H1 (cell line): ENCODE data around the gene OCRL. TPM values are rescaled to one million over a fixed set of nuclear protein-coding genes. Genes with fewer than 3 reads are reported as not detected.

Source experiments
- CTCF ChIA-PET: fragments of 300-600 bp; sonication (Branson Sonifier 250); formaldehyde crosslinking; loops from one replicate; lab custom pipeline; 2021; ENCODE audit not compliant: partially characterized antibody; lab: Charles Lee
- POLR2A ChIA-PET: fragments of 300-600 bp; sonication (Branson Sonifier 250); formaldehyde crosslinking; loops from one replicate; lab custom pipeline; 2021; ENCODE audit warnings: inconsistent platforms; ENCODE audit not compliant: partially characterized antibody; lab: Charles Lee
- DNase-seq, 2 experiments: peaks; one replicate each; pipeline versions ENCODE4 v3.0.0 to v3.0.0-alpha.2; 2010 to 2022; ENCODE audit warnings: low spot score in 2 of 2, low read depth in 1 of 2, mixed read lengths in 1 of 2
- FAIRE-seq: peaks from 2 replicates; lab custom pipeline; 2011; peaks lifted over from hg19 to GRCh38; lab: Jason Lieb, UNC
- H2AFZ ChIP-seq: 2 replicates; pipeline ENCODE4 v1.8.1; 2012; ENCODE audit warnings: low read length, inconsistent platforms
- H2AK5ac ChIP-seq: 2 replicates; pipeline ENCODE4 v1.6.1; 2013; ENCODE audit warnings: low read depth, low read length
- H2BK120ac ChIP-seq: replicated peaks from 2 replicates; pipeline ENCODE3; 2013; ENCODE audit warnings: low read depth, low read length, inconsistent platforms
- H2BK12ac ChIP-seq: 2 replicates; pipeline ENCODE4 v1.6.1; 2013; ENCODE audit warnings: low read depth, low read length
- H2BK15ac ChIP-seq: 2 replicates; pipeline ENCODE4 v1.6.1; 2013; ENCODE audit warnings: low read length
- H2BK20ac ChIP-seq: 2 replicates; pipeline ENCODE4 v1.6.1; 2013; ENCODE audit warnings: low read length
- H2BK5ac ChIP-seq: 2 replicates; pipeline ENCODE4 v1.6.1; 2013; ENCODE audit warnings: low read depth, low read length
- H3K14ac ChIP-seq: 2 replicates; pipeline ENCODE4 v1.6.1; 2013; ENCODE audit warnings: inconsistent platforms; ENCODE audit not compliant: insufficient read length
- H3K18ac ChIP-seq: 2 replicates; pipeline ENCODE4 v1.6.1; 2013; ENCODE audit warnings: low read length; ENCODE audit errors: extremely low read depth
- H3K23ac ChIP-seq: 2 replicates; pipeline ENCODE4 v1.6.1; 2013; ENCODE audit warnings: inconsistent platforms; ENCODE audit not compliant: insufficient read length
- H3K23me2 ChIP-seq: 2 replicates; pipeline ENCODE4 v1.6.1; 2013; ENCODE audit warnings: low read depth, low read length
- H3K27ac ChIP-seq: 2 replicates; pipeline ENCODE4 v1.6.1; 2011; ENCODE audit warnings: low read depth, low read length, inconsistent platforms
- H3K27me3 ChIP-seq, 4 experiments: replicated peaks in 1 of 4; 1 replicate in 1 of 4; 2 replicates in 3 of 4; pipeline versions ENCODE4 v1.6.1 to v1.8.1; 2011 to 2013; ENCODE audit warnings: low read length in 3 of 4, mild to moderate bottlenecking in 3 of 4, inconsistent platforms in 2 of 4, mixed read lengths in 2 of 4, moderate library complexity in 1 of 4; ENCODE audit not compliant: control insufficient read depth in 3 of 4, insufficient read depth in 3 of 4; ENCODE audit errors: extremely low read depth in 1 of 4
- H3K36me3 ChIP-seq, 4 experiments: 2 replicates each; pipeline versions ENCODE4 v1.6.1 to v1.8.1; 2011 to 2013; ENCODE audit warnings: mild to moderate bottlenecking in 4 of 4, low read length in 3 of 4, moderate library complexity in 2 of 4, control low read depth in 1 of 4, inconsistent platforms in 1 of 4; ENCODE audit not compliant: insufficient read depth in 4 of 4, control insufficient read depth in 2 of 4
- H3K4ac ChIP-seq: replicated peaks from 2 replicates; pipeline ENCODE3; 2013; ENCODE audit warnings: low read length, low read depth, mixed read lengths, inconsistent platforms; ENCODE audit not compliant: insufficient read length
- H3K4me1 ChIP-seq, 4 experiments: replicated peaks in 1 of 4; 1 replicate in 1 of 4; 2 replicates in 3 of 4; pipeline versions ENCODE4 v1.6.1 to v1.8.1; 2011 to 2013; ENCODE audit warnings: low read length in 3 of 4, inconsistent platforms in 2 of 4, mixed read lengths in 1 of 4; ENCODE audit not compliant: insufficient read depth in 4 of 4, control insufficient read depth in 3 of 4
- H3K4me2 ChIP-seq, 2 experiments: 2 replicates each; pipeline versions ENCODE4 v1.6.1 to v1.8.1; 2011 to 2013; ENCODE audit warnings: low read depth in 2 of 2, low read length in 2 of 2, control low read depth in 1 of 2, inconsistent platforms in 1 of 2, mild to moderate bottlenecking in 1 of 2; ENCODE audit not compliant: insufficient read depth in 1 of 2
- H3K4me3 ChIP-seq, 4 experiments: fragments of 200-600, 300-600 bp in 1 of 4; sonication (generic), shearing (Covaris generic), sonication (Bioruptor Twin) in 1 of 4; 2 replicates each; pipeline versions ENCODE4 v1.5.1 to v1.8.1; 2011 to 2016; ENCODE audit warnings: low read length in 4 of 4, low read depth in 3 of 4, control low read depth in 2 of 4, inconsistent platforms in 2 of 4, mild to moderate bottlenecking in 2 of 4, mixed read lengths in 1 of 4, moderate library complexity in 1 of 4; ENCODE audit not compliant: insufficient read depth in 2 of 4; ENCODE audit errors: extremely low read depth in 1 of 4
- H3K56ac ChIP-seq: replicated peaks from 2 replicates; pipeline ENCODE3; 2013; ENCODE audit warnings: low read depth, mild to moderate bottlenecking, mixed read lengths, low read length, inconsistent platforms; ENCODE audit not compliant: insufficient read length
- H3K79me1 ChIP-seq: 2 replicates; pipeline ENCODE4 v1.6.1; 2013; ENCODE audit warnings: low read depth, low read length, control low read depth
- H3K79me2 ChIP-seq, 2 experiments: 2 replicates each; pipeline versions ENCODE4 v1.6.1 to v1.8.1; 2012 to 2013; ENCODE audit warnings: low read length in 2 of 2, mild to moderate bottlenecking in 2 of 2, inconsistent platforms in 1 of 2; ENCODE audit not compliant: insufficient read depth in 2 of 2, control insufficient read depth in 1 of 2
- H3K9ac ChIP-seq, 4 experiments: replicated peaks in 1 of 4; 1 replicate in 1 of 4; 2 replicates in 3 of 4; pipeline versions ENCODE4 v1.6.1 to v1.8.1; 2011 to 2013; ENCODE audit warnings: low read depth in 3 of 4, low read length in 3 of 4, control low read depth in 2 of 4, mild to moderate bottlenecking in 2 of 4, moderate library complexity in 2 of 4, inconsistent platforms in 1 of 4; ENCODE audit errors: extremely low read depth in 1 of 4
- H3K9me3 ChIP-seq, 2 experiments: 2 replicates each; pipeline versions ENCODE4 v1.6.1 to v1.8.1; 2012 to 2013; ENCODE audit warnings: mild to moderate bottlenecking in 2 of 2, moderate library complexity in 2 of 2, control low read depth in 1 of 2, inconsistent platforms in 1 of 2, low read depth in 1 of 2, low read length in 1 of 2, mixed read lengths in 1 of 2; ENCODE audit not compliant: insufficient read depth in 2 of 2
- H4K20me1 ChIP-seq, 2 experiments: replicated peaks in 1 of 2; 2 replicates each; pipeline versions ENCODE3 to v1.8.1; 2011 to 2013; ENCODE audit warnings: inconsistent platforms in 2 of 2, low read length in 2 of 2, mild to moderate bottlenecking in 1 of 2; ENCODE audit not compliant: insufficient read depth in 2 of 2, control insufficient read depth in 1 of 2
- H4K5ac ChIP-seq: 2 replicates; pipeline ENCODE4 v1.6.1; 2013; ENCODE audit warnings: low read length, low read depth, mixed read lengths, inconsistent platforms; ENCODE audit not compliant: insufficient read length
- H4K8ac ChIP-seq: 2 replicates; pipeline ENCODE4 v1.8.0; 2013; ENCODE audit warnings: mild to moderate bottlenecking, moderate library complexity, low read length, inconsistent platforms; ENCODE audit not compliant: insufficient read depth; ENCODE audit errors: extremely low read depth
- H4K91ac ChIP-seq: replicated peaks from 2 replicates; pipeline ENCODE3; 2013; ENCODE audit warnings: low read length, mixed read lengths, inconsistent platforms; ENCODE audit not compliant: insufficient read length
- MAFK ChIP-seq: IDR thresholded peaks from 2 replicates; pipeline ENCODE4 v1.6.1; 2012; ENCODE audit warnings: low read depth, mild to moderate bottlenecking, improper control_type of control experiment, low read length
- SIRT6 ChIP-seq: IDR thresholded peaks from one replicate; pipeline ENCODE4 v1.7.1; 2012; ENCODE audit warnings: low read length, inconsistent platforms
- polyA plus RNA-seq, 7 experiments: library from polyadenylated mRNA; depleted of rRNA in 3 of 7; stranded (reverse) in 5 of 7; unstranded in 2 of 7; fragments of >200 nt in 5 of 7; fragments of 200-250 nt in 2 of 7; gene quantifications; 1 replicate in 5 of 7; 2 replicates in 1 of 7; 4 replicates in 1 of 7; pipeline versions ENCODE4 v1.2.1 to v1.2.3, GENCODE V29; 2011 to 2013; ENCODE audit warnings: missing spikeins in 2 of 7, mixed read lengths in 2 of 7
- total RNA-seq: library from RNA; stranded (reverse); fragmentation: NEBNext Ultra II Directional; extraction: Animal tissue kit (Norgen Biotek cat#: 25700); gene quantifications from 2 replicates; pipeline ENCODE4 v1.2.1, GENCODE V29; 2021

Gene OCRL
- total and polyA plus RNA-seq, 2 of the 8 experiments (the other 6 are each of a cell fraction or from before 2014, with no cell fraction given) = 12.7 to 15.1 TPM

DNA sequence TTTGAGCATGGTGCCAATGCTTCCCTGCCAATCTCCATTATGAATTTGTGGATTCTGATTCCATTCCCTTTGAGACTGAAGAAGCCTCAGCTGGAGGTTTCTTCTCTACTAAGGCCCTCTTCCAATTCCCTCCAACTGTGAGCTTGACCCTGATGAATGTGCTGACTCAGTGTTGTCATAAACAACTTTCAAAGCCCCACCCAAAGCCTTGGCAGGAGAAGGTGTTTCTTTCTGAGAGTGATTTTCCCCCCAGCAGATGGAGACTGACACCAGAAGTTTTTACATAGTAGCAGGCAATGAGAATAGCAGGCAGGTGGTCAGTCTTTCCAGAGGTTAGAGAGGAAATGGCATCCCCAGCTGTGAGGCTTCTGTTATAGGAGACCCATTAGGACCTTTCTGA, 53.1 kb downstream of the OCRL start:
- no peaks in the 10 kb centered on the region for H3K23me2 ChIP-seq
- no peak overlapping the region for H2BK12ac ChIP-seq
- no peak overlapping the region for H2AFZ ChIP-seq
- no peak overlapping the region for H2BK120ac ChIP-seq
- H3K14ac ChIP-seq = no peak overlapping the region
- TF ChIP-seq SIRT6 (no peak), MAFK (peak; percentile 46; the same call in 1 of the 2 replicates)
- H3K4me3 ChIP-seq = no peak overlapping the region
- peaks cover 0 to 28% (median 6%) of the 10 kb centered on the region in 4 experiments; a peak in 5 of 8 replicates for H3K36me3 ChIP-seq
- H3K9me3 ChIP-seq = no peaks in the 10 kb centered on the region
- no peaks in the 10 kb centered on the region for H3K4me1 ChIP-seq
- no peak overlapping the region for H2AK5ac ChIP-seq
- POLR2A ChIA-PET = interaction anchor here (1.2 kb wide), 1 partner anchor 8 kb away, joined by 4 read pairs; no protein-coding TSS in a partner anchor
- H4K20me1 ChIP-seq = no peaks in the 10 kb centered on the region
- CTCF ChIA-PET = interaction anchor here (1.3 to 1.7 kb wide), 3 partner anchors 10 to 163 kb away, joined by 3 to 4 read pairs (median 3); no protein-coding TSS in a partner anchor
- H4K91ac ChIP-seq = no peak overlapping the region
- H3K27me3 ChIP-seq = no peaks in the 10 kb centered on the region
- H3K4me2 ChIP-seq = no peak overlapping the region
- no peaks in the 10 kb centered on the region for H3K79me1 ChIP-seq
- FAIRE-seq (no peak), DNase-seq (no peak)
- no peak overlapping the region for H2BK5ac ChIP-seq
- H3K9ac ChIP-seq = no peak overlapping the region
- no peak overlapping the region for H3K4ac ChIP-seq
- no peak overlapping the region for H3K18ac ChIP-seq
- H3K56ac ChIP-seq = no peak overlapping the region
- no peak overlapping the region for H3K23ac ChIP-seq
- no peak overlapping the region for H4K5ac ChIP-seq
- no peaks in the 10 kb centered on the region for H3K79me2 ChIP-seq
- no peak overlapping the region for H3K27ac ChIP-seq
- no peak overlapping the region for H2BK20ac ChIP-seq
- no peak overlapping the region for H4K8ac ChIP-seq
- no peak overlapping the region for H2BK15ac ChIP-seq
